Neural crest cell (in vitro differentiated cells): ENCODE measurements around the gene VWC2L. TPM values are rescaled to one million over a fixed set of nuclear protein-coding genes. Genes with fewer than 3 reads are reported as not detected.

ENCODE experiments used
- DNase-seq: peaks from one replicate; pipeline ENCODE4 v3.0.0; 2021; ENCODE audit warnings: low read depth, mixed read lengths, low spot score
- H3K27ac Mint-ChIP-seq: one replicate; pipeline ENCODE4 v1.8.0; 2021; ENCODE audit warnings: mild to moderate bottlenecking, mixed read lengths; ENCODE audit not compliant: unreplicated experiment
- H3K27me3 Mint-ChIP-seq: 2 replicates; pipeline ENCODE4 v1.8.0; 2021; ENCODE audit warnings: low read depth, mild to moderate bottlenecking, mixed read lengths
- H3K36me3 Mint-ChIP-seq: 2 replicates; pipeline ENCODE4 v1.8.0; 2021; ENCODE audit warnings: low read depth, mild to moderate bottlenecking, mixed read lengths
- H3K4me1 Mint-ChIP-seq: 2 replicates; pipeline ENCODE4 v1.8.0; 2021; ENCODE audit warnings: mixed read lengths
- H3K4me3 Mint-ChIP-seq: one replicate; pipeline ENCODE4 v1.8.0; 2021; ENCODE audit warnings: mild to moderate bottlenecking, mixed read lengths
- H3K9me3 Mint-ChIP-seq: 2 replicates; pipeline ENCODE4 v1.8.0; 2021; ENCODE audit warnings: mixed read lengths
- CTCF ChIP-seq: fragments of 200-600 bp; sonication (generic); conservative IDR thresholded peaks from 2 replicates; pipeline ENCODE4 v1.5.0; 2021; ENCODE audit warnings: antibody characterized with exemption, mild to moderate bottlenecking
- total RNA-seq: library from RNA; stranded (reverse); gene quantifications from 2 replicates; pipeline ENCODE4 v1.2.1, GENCODE V29; 2021

Gene VWC2L
- total RNA-seq, 1 donor from 2014 or later = 0.23 TPM

- Mint-ChIP-seq H3K4me3 (no peak overlapping the region), H3K4me1 (no peaks in the 10 kb centered on the region), H3K36me3 (no peaks in the 10 kb centered on the region), H3K27me3 (no peaks in the 10 kb centered on the region), H3K9me3 (peaks cover 2% of the 10 kb centered on the region), H3K27ac (no peak overlapping the region)
- no peak for DNase-seq
- no peak for TF ChIP-seq CTCF
Observed at GRCh38 chr2:214497489-214497888, 86.6 kb downstream of the VWC2L start.

DNA sequence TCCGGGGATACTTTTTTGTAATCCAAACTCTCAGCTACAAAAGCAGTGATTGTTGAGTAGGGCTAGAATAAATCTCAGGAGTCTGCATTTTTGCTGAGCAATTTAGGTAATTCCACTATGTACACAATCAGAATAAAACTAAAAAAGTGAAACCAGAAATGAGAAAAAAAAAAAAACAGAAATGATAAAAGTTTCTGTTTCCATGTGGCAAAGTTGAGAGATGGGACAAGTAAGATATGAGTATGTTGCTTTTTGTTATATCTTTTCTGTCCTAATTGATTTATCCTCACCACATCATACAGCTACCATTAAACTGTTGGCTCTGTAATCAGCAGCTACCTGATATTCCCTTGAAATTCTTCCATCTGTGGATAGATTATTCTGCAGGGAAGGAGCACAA, 92.7 kb downstream of the VWC2L start:
- TF ChIP-seq CTCF = no peak
- H3K27me3 Mint-ChIP-seq = no peaks in the 10 kb centered on the region
- no peaks in the 10 kb centered on the region for H3K9me3 Mint-ChIP-seq
- no peak for DNase-seq
- no peak overlapping the region for H3K4me3 Mint-ChIP-seq
- H3K4me1 Mint-ChIP-seq = no peaks in the 10 kb centered on the region
- no peak overlapping the region for H3K27ac Mint-ChIP-seq
- H3K36me3 Mint-ChIP-seq = no peaks in the 10 kb centered on the region

DNA sequence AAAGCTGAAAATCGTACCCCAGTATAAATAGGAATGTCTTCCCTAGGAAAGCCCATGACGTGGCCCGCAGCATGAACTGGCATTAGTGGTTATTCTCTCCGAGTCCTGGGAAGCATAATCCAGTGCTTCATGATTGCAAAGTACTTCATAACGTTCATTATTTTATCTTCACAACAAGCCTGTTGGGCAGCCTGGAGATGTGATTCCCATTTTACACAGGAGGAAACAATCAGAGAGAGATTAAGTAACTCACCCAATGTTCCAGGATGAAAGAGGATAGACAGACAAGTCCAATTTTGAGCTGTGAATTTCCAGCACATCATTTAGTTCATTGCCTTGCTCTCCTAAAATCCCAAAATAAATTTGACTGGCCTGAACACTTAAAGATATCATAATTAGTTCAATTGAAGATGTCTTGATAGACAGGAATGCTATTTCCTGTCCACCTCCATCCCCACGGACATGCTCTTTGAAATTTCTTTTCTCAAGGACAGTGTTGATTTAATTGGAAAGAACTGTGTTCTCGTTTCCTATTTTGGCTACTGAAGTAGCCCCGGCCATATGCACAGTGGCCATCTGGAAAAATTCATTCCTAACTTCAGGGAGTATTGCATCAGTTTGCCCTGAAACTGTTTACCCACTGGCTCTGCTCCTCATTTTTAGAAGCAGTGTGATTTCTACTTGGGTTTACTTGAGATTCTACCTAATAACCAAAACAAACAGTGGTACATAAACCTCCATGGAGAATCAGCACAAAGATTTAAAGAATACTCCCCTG, 93.9 kb downstream of the VWC2L start:
- DNase-seq = no peak
- TF ChIP-seq CTCF = no peak
- H3K27ac Mint-ChIP-seq = no peak overlapping the region
- H3K36me3 Mint-ChIP-seq = no peaks in the 10 kb centered on the region
- no peaks in the 10 kb centered on the region for H3K27me3 Mint-ChIP-seq
- H3K9me3 Mint-ChIP-seq = peaks cover 3% of the 10 kb centered on the region
- H3K4me3 Mint-ChIP-seq = no peak overlapping the region
- H3K4me1 Mint-ChIP-seq = no peaks in the 10 kb centered on the region

DNA sequence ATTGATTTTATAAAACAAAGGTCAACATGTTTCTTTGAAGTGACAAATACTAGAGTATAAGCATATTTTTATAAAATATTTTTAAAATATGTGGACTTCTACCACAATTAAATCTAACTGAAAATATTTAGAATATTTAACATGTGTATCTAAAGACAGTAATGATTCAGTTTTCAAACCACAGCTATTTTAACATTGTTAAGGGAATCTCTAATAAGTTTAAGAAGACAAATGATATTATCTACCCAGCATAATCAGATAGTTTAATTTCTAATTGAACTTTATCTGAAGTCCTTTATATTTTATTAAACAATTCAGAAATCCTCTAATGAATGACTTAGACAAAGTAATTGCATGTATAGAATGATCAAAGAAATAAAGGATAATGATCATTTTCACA, 96.2 kb downstream of the VWC2L start:
- DNase-seq = no peak
- TF ChIP-seq CTCF = no peak
- no peak overlapping the region for H3K27ac Mint-ChIP-seq
- H3K27me3 Mint-ChIP-seq = no peaks in the 10 kb centered on the region
- no peaks in the 10 kb centered on the region for H3K4me1 Mint-ChIP-seq
- H3K9me3 Mint-ChIP-seq = peaks cover 3% of the 10 kb centered on the region
- no peak overlapping the region for H3K4me3 Mint-ChIP-seq
- H3K36me3 Mint-ChIP-seq = no peaks in the 10 kb centered on the region

DNA sequence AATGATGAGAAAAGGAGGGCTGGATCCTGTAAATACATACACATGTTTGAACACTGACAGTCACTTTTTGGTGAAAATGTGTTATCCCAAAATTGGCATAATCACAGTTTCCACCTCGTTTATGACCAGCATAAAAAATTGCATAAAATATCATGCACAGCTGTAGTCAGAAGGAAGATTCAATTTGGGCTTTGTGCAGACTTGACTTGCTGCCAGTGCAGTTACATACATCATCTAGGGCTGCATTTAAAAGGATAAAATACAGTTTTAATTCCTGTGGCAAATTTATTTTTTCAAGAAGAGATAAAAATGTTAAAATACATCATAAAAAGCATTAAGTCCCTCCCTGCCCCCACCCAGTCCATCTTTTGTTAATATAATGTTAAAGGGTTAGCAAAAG, 103.8 kb downstream of the VWC2L start:
- Mint-ChIP-seq H3K4me1 (no peaks in the 10 kb centered on the region), H3K27ac (no peak overlapping the region), H3K9me3 (no peaks in the 10 kb centered on the region), H3K27me3 (no peaks in the 10 kb centered on the region), H3K4me3 (no peak overlapping the region), H3K36me3 (no peaks in the 10 kb centered on the region)
- no peak for TF ChIP-seq CTCF
- DNase-seq = no peak
